ENCODE data around the gene ADGRV1. TPM values are rescaled to one million over a fixed set of nuclear protein-coding genes. Genes with fewer than 3 reads are reported as not detected.

Gene ADGRV1
- total and polyA plus RNA-seq, 9 of the 15 experiments (the other 6 are each of a cell fraction or from before 2014, with no cell fraction given), result 21.7 to 156 (median 58.2) TPM

- TF ChIP-seq RNF219 (CRISPR knock-in tag; IDR thresholded peaks at IDR 0.05) (no peak), MLLT1 (IDR thresholded peaks at IDR 0.05) (peak; percentile 81 to 82; a peak in 2 of 4 replicates), NCOA4 (IDR thresholded peaks at IDR 0.05; ENCODE audit: partially characterized antibody) (no peak), PURB (CRISPR knock-in tag; IDR thresholded peaks at IDR 0.05; ENCODE audit: low read depth) (no peak), ELK1 (CRISPR knock-in tag; IDR thresholded peaks at IDR 0.05) (no peak)
These were observed 29.2 kb upstream of the ADGRV1 start, which contains the start of gene LYSMD3 (continued) for GRCh38 chr5:90529194-90529938.

Data from K562 (cell line).